ENCODE data around the gene STAG2.
"Not testable (repeated sequence)": the region's sequence is repeated elsewhere in the genome, so short reads cannot be mapped to it uniquely, and the experiment has no call there.

The STAG2 gene

GRCh38 chrX:123961268-123962005 is at the start of gene STAG2:
TSS of gene STAG2 (plus strand) at chrX:123961706. CDS start at chrX:124022628, 60,922 bp downstream.
- peak; percentile 35 for DNase-seq

- no peak for DNase-seq
Observed at GRCh38 chrX:123917069-123917468, 44.4 kb upstream of the STAG2 start.

GRCh38 chrX:123918106-123918721 is 43.3 kb upstream of the STAG2 start:
- no peak for DNase-seq

- DNase-seq = no peak
Observed at GRCh38 chrX:123920105-123920785, 41.3 kb upstream of the STAG2 start.

GRCh38 chrX:123923211-123923610 is 38.3 kb upstream of the STAG2 start:
- no peak for DNase-seq

GRCh38 chrX:123924186-123924585 is 37.3 kb upstream of the STAG2 start:
- no peak for DNase-seq

GRCh38 chrX:123927845-123928244 is 33.7 kb upstream of the STAG2 start:
- DNase-seq = no peak

GRCh38 chrX:123932055-123932454 is 29.5 kb upstream of the STAG2 start:
- not testable (repeated sequence) for DNase-seq

- no peak for DNase-seq
Observed at GRCh38 chrX:123943074-123943473, 18.4 kb upstream of the STAG2 start.

- DNase-seq = no peak
Observed at GRCh38 chrX:123943488-123943887, 18.0 kb upstream of the STAG2 start.

GRCh38 chrX:123949846-123950245 is 11.7 kb upstream of the STAG2 start:
- no peak for DNase-seq

- peak; percentile 1 for DNase-seq
Observed at GRCh38 chrX:123959281-123960063, 2.0 kb upstream of the STAG2 start.

GRCh38 chrX:123960956-123961267 is 594 bp upstream of the STAG2 start:
- DNase-seq = no peak

- no peak for DNase-seq
Observed at GRCh38 chrX:123962006-123962467, 531 bp downstream of the STAG2 start.

- DNase-seq = peak; percentile 80
Observed at GRCh38 chrX:123962794-123963373, 1.4 kb downstream of the STAG2 start.

GRCh38 chrX:123964156-123964834 is 2.8 kb downstream of the STAG2 start:
- no peak for DNase-seq

- no peak for DNase-seq
Observed at GRCh38 chrX:123965712-123966111, 4.2 kb downstream of the STAG2 start.

- DNase-seq = no peak
Observed at GRCh38 chrX:123967497-123967896, 6.0 kb downstream of the STAG2 start.

- DNase-seq = no peak
Observed at GRCh38 chrX:123968383-123969050, 7.0 kb downstream of the STAG2 start.

- DNase-seq = no peak
Observed at GRCh38 chrX:123971982-123972381, 10.5 kb downstream of the STAG2 start.

- DNase-seq = no peak
Observed at GRCh38 chrX:123973921-123974320, 12.4 kb downstream of the STAG2 start.

GRCh38 chrX:123975180-123975579 is 13.7 kb downstream of the STAG2 start:
- no peak for DNase-seq
